ENCODE data around the gene RNF2.
"Not testable (repeated sequence)": the region's sequence is repeated elsewhere in the genome, so short reads cannot be mapped to it uniquely, and the experiment has no call there.

The RNF2 gene

GRCh38 chr1:185044981-185045813 is at the start of gene RNF2:
RNF2 (plus strand) TSS chr1:185045558; CDS start chr1:185087554, 41,996 bp downstream.
- peak in 1 of 2 experiments; percentile 44 for DNase-seq

GRCh38 chr1:184999974-185000373 is 45.4 kb upstream of the RNF2 start:
- DNase-seq, result not testable (repeated sequence)

GRCh38 chr1:185001312-185001880 is 44.0 kb upstream of the RNF2 start:
- DNase-seq, result not testable (repeated sequence)

GRCh38 chr1:185008838-185009237 is 36.5 kb upstream of the RNF2 start:
- DNase-seq, result no peak

- no peak for DNase-seq
These were observed 35.0 kb upstream of the RNF2 start for GRCh38 chr1:185010361-185010760.

GRCh38 chr1:185014941-185015340 is 30.4 kb upstream of the RNF2 start:
- DNase-seq, result no peak

GRCh38 chr1:185015631-185016030 is 29.7 kb upstream of the RNF2 start:
- no peak for DNase-seq

GRCh38 chr1:185016880-185017279 is 28.5 kb upstream of the RNF2 start:
- DNase-seq, result no peak

GRCh38 chr1:185017338-185017737 is 28.0 kb upstream of the RNF2 start:
- peak in 1 of 2 experiments; percentile 9 for DNase-seq

- DNase-seq, result no peak
These were observed 27.4 kb upstream of the RNF2 start for GRCh38 chr1:185017966-185018365.

GRCh38 chr1:185027252-185027882 is 18.0 kb upstream of the RNF2 start:
- DNase-seq, result no peak

GRCh38 chr1:185033686-185034085 is 11.7 kb upstream of the RNF2 start:
- DNase-seq, result no peak

- DNase-seq, result no peak
These were observed 10.1 kb upstream of the RNF2 start for GRCh38 chr1:185035258-185035657.

- no peak for DNase-seq
These were observed 6.5 kb upstream of the RNF2 start for GRCh38 chr1:185038813-185039376.

GRCh38 chr1:185039726-185040407 is 5.5 kb upstream of the RNF2 start:
- no peak for DNase-seq

- DNase-seq, result no peak
These were observed 5.0 kb upstream of the RNF2 start for GRCh38 chr1:185040408-185040735.

GRCh38 chr1:185041742-185042141 is 3.6 kb upstream of the RNF2 start:
- no peak for DNase-seq

GRCh38 chr1:185042737-185043136 is 2.6 kb upstream of the RNF2 start:
- no peak for DNase-seq

GRCh38 chr1:185044387-185044786 is 971 bp upstream of the RNF2 start:
- no peak for DNase-seq

- no peak for DNase-seq
These were observed 595 bp downstream of the RNF2 start for GRCh38 chr1:185045814-185046492.

GRCh38 chr1:185046668-185047067 is 1.3 kb downstream of the RNF2 start:
- no peak for DNase-seq

- no peak for DNase-seq
These were observed 4.3 kb downstream of the RNF2 start for GRCh38 chr1:185049670-185050069.

Measured in SW 1271 (cell line).